GM10266 (cell line): ENCODE results near the gene GNA15.

Experiments used
- DNase-seq: peaks from one replicate; pipeline ENCODE4 v3.0.0; 2012; ENCODE audit errors: extremely low spot score
- CTCF ChIP-seq: IDR thresholded peaks from 2 replicates; pipeline ENCODE4 v1.5.1; 2012; ENCODE audit warnings: mild to moderate bottlenecking, low read depth; ENCODE audit not compliant: control insufficient read depth, insufficient read depth; ENCODE audit errors: missing control alignments

Gene GNA15

GRCh38 chr19:3185461-3186159, 49.8 kb downstream of the GNA15 start, which contains the start of gene NCLN:
Gene NCLN, plus strand, starts transcription at chr19:3185930. Its CDS starts 101 bp downstream, at chr19:3186031.
- DNase-seq, result peak; percentile 93

DNA sequence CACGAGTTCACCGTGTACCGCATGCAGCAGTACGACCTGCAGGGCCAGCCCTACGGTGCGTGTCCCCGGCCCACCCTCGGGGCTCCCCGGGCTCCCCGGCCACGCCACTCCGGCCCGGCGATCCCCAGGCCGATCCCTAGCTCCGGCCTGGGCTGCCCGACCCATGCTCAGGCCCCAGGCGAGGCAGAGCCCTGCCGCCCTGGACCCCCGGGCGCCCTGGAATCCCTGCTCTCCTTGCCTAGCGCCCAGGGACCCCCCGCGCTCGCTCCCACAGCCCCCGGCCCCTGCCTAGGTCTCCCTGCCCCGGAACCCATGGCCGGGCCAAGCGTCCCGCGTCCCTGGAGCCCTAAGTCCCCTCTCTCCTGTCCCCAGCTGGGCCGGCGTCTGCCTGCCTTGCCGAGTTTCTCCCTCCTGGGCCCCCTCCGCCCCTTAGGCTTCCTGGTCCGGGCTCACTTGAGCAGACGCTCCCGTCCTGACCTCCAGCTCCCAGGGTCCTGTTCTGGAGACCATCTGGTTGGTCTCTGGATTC, 50.4 kb downstream of the GNA15 start:
- no peak for DNase-seq
- no peak for TF ChIP-seq CTCF

More at GRCh38 chr19:3185461-3186159, 49.8 kb downstream of the GNA15 start, which contains the start of gene NCLN:
- TF ChIP-seq CTCF, result no peak

- no peak for TF ChIP-seq CTCF
- no peak for DNase-seq
Measured at GRCh38 chr19:3186891-3187661, 51.2 kb downstream of the GNA15 start.

GRCh38 chr19:3187662-3188511, 52.1 kb downstream of the GNA15 start:
- no peak for TF ChIP-seq CTCF
- DNase-seq, result no peak

DNA sequence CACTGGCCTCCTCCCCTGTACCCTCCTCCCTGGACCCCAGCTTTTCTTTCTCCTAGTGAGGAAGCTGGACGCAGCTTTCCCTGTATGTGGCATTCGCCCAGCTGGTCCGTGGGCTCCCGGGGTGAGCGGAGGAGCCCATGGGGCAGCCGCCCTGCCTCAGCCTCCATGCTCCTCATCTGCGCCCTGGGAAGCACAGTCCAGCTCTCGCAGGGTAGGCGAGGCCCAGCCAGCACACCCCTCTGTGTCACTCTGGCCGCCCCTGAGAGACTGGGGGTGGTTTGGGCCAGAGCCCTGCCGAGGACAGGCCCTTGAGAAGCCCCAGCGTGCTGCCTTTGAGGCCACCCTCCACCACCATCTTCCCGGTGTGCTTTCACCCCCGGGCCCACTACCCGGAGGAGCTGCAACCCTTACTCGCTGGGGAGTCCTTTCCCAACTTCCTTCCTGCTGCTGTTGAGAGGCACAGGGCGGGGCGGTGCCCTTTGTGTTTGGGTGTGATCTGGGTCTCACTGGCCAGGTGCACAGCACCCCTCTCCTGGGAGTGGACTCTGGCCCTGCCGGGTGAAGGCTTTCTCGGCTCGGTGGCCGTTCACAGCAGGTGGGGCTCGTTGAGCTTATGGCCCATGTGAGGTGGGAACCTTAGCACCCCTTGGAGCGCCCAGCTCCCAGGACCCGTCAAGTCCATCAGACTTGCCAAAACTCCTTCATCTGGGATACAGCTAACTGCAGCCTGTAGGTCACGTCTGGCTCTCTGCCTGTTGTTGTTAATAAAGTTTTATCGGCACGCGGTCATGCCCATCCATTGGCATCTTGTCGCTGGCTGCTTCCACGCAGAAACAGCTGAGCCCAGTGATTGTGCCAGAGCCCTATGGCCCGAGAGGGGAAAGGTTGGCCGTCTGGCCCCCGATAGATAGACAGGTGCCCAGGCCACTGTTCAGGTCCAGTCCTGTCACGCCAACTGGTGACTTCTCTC, 53.1 kb downstream of the GNA15 start:
- no peak for TF ChIP-seq CTCF
- no peak for DNase-seq
